Lower leg skin (tissue), 3 donors: ENCODE measurements around the gene CSHL1.
"Not testable (repeated sequence)": the region's sequence is repeated elsewhere in the genome, so short reads cannot be mapped to it uniquely, and the experiment has no call there.

Source experiments
- CTCF ChIP-seq, 3 donors: fragments of 450-650 bp; IDR thresholded peaks; one replicate each; pipeline ENCODE4 v1.5.1; 2016; ENCODE audit warnings: antibody characterized with exemption in 3 of 3, mild to moderate bottlenecking in 3 of 3, moderate library complexity in 2 of 3
- POLR2A ChIP-seq, 2 donors: fragments of 450-650 bp; IDR thresholded peaks; one replicate each; pipeline ENCODE4 v1.6.1; 2016 to 2017; ENCODE audit warnings: antibody characterized with exemption in 2 of 2, mild to moderate bottlenecking in 1 of 2, moderate library complexity in 1 of 2

DNA sequence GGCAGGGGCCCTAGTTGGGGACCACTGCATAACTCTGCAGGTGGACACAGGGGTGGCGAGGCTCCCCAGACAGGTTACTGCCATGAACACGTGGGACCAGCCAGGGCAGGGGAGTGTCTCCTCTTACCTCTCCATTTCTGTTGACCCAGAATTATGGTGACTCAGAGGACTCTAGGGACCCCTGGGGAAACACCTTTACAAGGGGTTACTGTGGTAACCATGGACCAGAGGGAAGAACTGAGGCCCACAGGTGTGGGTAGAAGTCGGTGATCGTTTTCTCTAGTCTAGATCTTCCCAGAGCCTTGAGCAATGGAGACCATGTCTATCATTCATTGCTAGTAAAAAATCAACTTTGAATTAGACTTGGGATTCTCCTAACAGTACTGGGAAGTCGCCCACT, 9.7 kb upstream of the CSHL1 start:
- TF ChIP-seq CTCF, POLR2A (IDR thresholded peaks at IDR 0.05): not testable (repeated sequence)
